Mucosa of gallbladder (tissue), 1 donor: ENCODE measurements around the gene RRAD. TPM values are rescaled to one million over a fixed set of nuclear protein-coding genes. Genes with fewer than 3 reads are reported as not detected.

Experiments used
- DNase-seq: peaks from one replicate; pipeline ENCODE4 v3.0.0-alpha.2; 2020; ENCODE audit warnings: low spot score
- total RNA-seq: library from RNA; stranded (reverse); gene quantifications from one replicate; pipeline ENCODE4 v1.2.1, GENCODE V29; 2021
- donor health status: DM: no; HTN: no; CAD: no.

RRAD gene
- total RNA-seq, 1 donor from 2014 or later: 9.4 TPM

DNA sequence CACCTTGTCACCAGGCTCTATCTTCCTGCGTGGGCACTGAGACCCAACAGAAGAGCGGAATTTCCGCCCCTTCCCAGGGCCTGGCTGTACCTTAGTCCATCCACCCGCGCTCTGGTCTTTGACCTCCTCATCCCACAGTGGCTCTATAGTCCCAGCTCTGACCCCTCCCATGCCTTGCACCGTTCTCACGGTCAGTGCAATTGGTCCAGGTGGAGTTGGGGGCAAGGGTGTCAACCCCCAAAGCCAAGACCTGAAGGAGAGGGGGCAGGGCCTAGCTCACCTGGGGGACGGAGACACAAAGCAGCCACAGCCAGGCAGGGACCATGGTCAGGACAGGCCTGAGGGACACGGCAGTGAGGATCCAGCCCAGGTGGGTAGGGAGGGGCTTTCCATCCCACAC is 7.6 kb downstream of the RRAD start:
- DNase-seq: no peak

DNA sequence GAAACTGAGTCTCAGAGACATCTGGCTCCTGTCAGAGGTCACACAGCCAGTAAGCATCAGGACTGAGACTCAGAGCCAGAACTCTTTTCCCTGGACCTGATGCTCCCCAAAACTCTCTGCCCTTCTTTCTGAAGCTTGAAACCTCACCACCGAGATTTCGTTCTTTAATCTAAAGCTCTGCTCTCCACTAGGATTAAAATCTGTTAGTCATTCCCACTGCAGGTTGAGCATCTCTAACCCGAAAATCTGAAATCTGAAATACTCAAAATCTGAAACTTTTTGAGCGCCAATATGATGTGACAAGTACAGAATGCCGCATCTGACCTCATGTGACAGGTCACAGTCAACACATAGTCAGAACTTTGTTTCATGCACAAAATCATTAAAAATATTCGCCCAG is 8.8 kb downstream of the RRAD start:
- no peak for DNase-seq

DNA sequence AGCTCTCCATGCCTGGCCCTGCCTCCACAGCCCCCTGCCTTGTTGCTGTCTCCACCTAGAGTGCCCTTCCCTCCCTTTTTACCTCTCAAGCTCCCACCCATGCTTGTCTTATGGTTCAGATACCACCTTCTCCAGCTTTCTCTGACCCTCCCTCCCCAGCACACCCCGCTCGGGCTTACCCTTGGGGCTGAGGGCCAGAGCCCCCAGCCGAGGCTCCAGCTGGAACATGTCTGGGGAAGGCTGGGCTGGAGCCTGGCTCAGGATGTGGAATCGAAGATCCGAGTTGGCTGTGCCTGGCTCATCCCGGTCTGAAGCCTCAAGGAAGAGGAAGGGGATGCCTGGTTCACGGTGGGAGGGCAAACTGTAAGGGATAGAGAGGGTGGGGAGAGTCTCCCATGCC is 10.3 kb downstream of the RRAD start:
- no peak for DNase-seq

DNA sequence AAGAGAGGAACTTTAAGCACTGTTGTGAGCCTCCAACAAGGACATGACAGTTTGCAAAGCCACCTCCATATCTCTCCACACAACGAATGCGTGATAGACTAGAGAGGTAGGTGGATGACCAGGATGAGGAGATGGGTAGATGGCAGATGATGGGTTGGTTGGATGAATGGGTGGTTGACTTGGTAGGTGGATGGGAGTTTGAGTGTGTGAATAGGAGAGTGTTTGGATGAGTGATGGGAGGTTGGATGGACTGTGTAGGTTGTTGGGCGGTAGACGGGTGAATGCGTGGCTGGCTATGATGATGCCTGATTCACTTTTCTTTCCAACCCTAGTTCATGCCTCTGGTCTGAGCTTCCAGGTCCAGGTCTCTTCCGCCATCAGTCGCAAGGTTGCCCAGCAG is 10.8 kb downstream of the RRAD start:
- no peak for DNase-seq

DNA sequence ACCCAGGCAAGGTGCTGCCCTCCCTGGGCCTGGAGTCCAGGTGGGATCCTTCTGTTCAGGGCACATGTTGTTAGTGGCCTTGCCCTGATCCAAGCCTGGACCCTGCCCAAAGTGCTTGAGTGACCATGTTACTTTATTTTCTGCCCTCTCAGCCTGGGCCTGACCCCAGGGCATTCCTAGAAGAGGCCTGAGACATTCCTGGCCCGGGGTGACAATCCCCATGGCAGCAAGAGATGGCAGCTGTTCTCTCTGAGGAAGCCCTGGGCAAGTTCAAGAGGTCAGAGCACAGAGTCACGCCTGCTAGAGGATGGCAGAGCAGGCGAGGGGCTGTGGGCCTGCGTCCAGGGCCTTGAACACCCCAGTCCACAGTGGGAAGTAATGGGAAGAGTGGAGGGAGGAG is 11.6 kb downstream of the RRAD start:
- no peak for DNase-seq

DNA sequence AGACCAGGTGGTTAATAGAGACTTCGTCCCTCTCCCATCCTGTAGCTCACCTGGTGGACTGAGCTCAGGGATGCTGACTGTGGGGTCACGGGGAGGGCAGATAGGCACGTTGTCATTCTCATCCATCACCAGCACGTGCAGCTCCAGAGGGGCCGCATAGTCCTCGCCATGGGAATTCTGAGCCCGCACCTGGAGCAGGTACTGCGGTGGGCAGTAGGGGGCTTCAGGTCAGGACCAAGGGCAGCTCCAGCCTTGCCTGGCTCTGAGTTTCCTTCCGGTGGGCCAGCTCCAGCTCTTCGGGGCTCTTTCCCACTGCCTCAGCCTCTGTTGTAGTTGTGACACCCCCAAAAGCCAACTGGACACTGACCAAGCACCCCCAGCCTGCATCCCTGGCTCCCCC is 12.3 kb downstream of the RRAD start:
- no peak for DNase-seq

DNA sequence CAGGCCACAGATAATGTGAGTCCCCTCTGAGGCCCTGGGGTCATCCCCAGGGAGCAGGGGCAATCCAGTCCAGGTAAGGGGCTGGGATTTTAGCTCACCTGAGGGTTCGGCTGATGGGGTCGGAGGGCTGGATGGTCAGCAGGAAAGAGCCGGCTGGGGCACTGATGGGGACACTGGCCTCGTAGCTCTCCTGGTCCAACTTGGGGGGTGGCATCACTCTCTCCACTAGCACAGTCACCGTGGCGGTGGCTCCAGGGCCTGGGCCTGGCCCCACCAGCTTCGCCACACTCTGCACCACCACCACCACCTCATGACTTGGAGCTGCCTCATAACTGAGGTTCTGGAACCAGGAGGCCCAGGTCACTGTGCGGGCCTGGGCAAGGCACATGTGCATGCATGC is 13.5 kb downstream of the RRAD start:
- DNase-seq: no peak

DNA sequence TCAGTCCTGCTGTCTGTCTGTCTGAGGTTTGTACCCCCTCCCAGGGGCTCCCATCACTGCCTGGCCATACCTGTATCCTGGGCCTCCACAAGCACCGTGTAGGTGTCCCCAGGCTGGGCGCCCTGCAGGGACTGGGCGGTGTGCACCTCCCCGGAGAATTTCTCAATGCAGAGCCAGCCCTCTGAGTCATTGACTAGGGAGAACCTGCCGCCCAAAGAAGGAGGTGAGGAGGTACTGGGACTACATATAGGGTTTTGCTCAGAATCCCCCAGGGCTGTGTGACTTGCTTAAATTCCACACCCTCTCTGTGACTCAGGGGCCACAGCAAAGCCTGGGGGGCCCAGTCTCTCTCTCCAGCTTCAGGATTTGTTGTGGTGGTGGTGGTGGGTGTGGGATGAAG is 14.2 kb downstream of the RRAD start:
- no peak for DNase-seq

DNA sequence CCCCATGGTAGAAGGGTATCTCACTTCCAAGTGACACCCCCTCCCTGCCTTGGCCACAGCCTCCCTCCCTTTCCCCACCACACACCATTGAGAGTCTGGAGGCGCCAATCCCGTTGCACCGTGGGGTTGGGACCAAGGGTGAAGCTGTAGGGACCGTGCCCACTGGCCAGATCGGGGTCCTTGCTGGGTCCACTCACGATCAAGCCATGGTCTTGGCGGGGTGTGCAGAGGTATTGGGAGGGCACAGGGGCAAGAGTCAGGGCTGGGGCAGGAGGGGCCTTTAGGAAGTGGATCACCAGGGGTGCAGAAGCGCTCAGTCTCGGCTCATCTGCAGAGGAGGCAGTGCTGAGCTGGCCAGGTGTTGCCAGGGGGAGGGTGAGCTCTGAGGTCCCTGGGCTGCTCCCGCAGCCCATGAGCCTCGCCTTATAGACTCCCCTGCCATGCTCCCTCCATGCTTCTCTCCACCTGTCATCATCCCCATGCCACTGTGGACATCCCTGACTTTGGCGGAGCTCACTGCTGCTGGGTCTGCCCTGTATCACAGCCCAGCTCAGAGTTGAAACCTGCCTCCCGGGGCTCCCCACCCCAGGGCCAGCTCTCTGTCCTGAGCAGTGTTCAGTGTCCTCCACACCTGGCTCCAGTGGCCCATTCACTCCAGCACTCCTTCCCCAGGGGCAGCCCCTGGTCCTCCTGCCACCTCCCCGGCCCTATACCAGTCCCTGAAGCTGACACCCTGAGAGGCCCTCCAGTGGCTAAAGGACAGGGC is 15.0 kb downstream of the RRAD start:
- no peak for DNase-seq

DNA sequence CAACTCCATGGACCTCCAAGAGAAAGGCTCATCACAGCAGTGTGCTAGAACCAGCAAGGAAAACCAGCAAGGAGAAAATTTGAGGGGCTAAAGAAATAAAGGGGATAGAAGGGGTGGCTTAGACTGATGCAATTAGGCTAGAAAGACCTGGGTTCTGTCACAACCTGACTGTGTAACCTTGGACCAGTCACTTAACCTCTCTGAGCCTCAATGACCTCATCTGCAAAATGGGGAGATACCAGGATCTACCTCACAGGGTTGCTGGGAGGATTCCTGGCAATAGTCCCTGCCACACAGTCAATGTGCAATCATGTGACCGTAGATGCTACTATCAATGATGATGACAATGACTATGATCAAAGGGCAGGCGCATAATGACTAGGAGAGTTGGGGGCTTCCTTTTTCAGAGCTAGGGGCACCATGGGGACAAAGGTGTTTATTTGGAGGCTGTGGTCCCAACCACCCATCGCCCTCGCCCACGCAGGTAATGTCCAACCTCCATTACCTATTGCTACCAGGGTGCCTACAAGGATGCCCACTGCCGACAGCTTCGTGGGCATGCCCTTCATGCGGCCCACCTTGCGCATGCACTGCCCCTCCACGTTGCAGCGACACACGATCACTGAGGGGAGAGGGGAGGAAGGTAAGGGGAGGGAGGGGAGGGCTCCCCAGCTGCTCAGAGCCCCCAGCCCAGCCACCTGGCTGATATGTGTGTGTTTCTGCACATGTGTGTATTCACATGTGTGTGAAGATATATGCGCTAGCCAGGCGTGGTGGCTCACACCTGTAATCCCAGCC is 16.4 kb downstream of the RRAD start:
- no peak for DNase-seq

DNA sequence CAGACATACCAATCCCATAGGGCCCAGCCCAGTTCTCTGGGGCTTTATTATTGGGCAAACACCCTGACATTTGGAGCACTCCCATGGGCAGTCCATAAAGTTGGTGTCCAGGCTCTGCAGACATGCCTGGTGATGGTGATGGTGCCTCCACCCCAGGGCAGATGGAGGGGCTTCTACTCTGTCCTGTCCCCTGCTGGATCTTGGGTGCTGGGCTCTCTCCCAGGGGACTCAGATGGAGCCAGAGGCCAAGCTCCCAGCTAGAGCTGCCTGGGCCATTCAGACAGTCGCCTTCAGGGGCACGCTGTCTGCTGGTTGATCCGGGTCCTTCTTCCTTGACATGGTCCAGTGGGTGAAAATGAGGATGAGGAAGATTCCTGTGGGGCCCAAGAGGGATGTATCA is 17.2 kb downstream of the RRAD start:
- DNase-seq: no peak

DNA sequence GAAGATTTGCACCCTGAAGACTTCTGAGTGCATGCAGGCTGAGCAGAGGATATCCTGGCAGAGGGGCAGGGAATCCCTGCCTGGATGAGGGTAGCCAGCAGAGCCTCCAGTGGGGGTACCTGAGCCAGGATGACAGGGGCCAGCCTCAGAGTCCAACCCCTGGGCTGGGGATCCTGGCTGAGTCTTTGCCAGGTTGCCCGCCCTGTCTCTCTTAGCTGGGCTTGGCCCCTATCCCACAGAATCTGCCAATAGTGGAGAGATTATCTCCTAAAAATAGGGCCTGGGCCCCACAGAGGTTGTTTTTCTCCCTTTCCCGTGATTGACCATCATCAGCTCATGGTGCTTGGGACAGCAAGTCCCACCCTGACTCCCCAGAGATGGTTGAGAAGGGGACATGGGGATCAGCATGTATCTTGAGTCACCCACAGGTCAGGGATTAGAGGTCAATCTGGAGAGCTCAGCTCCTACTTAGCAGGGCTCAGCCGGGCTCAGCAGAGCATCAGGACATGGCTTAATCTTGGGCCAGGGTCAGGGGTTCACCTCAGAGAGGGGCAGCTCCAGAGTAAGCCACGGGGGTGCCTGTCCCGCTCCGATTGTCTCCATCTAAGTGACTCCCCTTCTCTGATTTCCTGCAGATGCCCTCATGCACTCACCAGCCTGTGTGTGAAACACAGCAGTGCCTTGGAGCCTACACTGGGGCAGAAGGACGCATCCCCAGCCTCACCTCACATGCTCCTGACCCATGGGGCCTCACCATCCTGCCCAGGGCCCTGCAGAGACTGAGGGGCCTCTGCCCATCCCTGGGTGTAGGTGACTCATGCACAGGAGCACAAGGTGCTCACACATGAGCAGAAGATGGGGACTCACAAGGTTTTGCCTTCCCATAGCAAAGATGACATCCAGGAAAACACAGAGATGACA is 18.2 kb downstream of the RRAD start:
- DNase-seq: no peak

DNA sequence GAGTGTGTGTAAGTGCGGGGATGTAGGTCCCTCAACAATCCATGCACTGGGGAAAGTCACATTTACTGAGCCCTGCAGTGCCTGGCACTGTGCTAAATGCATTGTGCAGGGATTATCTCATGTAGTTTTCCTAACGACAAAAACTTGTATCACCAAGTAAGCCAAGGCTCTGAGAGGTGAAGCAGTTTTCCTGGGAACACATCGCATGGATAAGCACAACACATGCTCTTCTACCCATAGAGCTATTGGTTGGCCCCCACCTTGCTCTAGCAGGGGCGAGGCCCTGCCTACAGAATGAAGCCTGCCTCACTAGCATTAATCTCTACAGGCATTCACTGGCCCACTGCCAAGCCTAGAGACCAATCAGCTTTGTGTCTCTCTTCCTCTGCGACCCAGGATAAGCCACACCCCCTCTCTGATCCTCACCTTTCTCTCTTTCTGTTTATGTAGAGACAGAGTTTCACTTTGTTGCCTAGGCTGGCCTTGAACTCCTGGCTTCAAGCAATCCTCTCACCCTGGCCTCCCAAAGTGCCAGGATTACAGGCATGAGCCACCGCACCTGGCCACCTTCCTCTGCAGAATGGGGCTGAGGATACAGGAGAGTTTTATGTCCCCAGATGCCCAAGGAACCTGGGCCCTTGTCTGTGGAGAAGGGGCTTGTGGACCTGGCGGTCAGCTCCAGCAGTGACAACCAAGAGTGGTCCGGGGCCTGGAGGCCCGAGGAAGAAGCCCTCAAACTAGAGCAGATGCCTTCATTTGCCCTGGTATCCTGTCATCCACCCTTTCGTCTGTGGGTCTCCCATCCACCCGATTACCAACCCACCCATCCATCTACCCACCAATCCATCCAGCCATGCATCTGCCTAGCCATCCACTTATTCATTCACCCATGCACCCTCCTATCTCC is 19.4 kb downstream of the RRAD start:
- DNase-seq: peak; percentile 85

DNA sequence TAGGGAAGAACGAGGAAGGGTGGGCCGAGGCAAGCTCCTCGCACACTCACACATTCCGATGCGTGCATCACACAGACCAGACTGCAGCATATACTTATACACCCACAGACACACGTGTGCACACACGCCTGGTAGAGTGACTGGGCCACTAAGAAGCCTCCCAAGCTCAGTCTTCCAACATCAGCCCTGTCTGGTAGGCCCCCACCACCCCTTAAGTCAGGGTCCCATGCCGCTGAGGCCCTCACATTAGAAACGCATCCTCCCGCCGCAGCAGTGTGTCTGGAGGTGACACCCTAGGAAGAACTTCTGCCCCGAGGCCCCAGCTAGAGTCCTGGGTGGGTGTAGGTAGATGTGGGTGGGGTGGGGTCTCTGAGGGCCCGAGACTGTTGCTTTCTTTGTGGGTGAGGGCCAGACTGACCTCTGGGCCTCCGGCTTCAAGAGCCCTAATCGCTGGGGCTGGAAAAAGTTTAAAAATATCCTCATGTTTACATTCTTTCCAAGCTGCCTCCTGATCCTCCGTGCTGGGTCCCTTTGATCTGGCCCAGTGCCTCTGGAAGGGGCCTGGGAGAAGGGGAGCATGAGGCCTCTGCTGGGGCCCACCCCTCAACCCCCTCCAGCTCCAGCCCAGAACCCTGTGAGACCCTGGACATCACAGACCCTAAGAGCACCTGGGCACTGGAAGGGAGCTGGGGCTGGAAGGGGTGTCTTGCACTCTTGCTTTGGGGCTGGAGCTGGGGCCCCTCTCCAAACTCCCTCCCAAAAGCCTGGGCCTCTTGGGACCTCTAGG is 20.3 kb downstream of the RRAD start:
- no peak for DNase-seq

DNA sequence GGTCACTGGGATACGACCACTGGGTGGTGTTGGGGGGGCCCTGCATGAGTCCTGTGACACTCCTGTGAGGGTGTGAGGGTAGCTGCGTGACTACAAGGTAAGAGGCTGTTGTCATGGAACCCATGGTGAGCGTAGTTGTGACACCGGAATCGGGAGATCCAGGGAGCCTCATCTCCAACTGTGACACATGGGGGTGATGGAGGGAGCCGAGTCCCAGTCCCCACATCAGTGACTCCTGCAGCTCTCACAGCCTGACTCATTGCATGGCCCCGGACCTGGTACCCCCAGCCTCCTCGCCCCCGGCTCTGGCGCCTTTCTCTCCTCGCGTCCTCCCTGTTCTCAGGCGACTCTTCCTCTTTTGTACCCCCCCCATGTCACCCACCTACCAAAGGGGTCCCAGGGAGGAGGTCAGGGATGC is 20.9 kb downstream of the RRAD start:
- no peak for DNase-seq

DNA sequence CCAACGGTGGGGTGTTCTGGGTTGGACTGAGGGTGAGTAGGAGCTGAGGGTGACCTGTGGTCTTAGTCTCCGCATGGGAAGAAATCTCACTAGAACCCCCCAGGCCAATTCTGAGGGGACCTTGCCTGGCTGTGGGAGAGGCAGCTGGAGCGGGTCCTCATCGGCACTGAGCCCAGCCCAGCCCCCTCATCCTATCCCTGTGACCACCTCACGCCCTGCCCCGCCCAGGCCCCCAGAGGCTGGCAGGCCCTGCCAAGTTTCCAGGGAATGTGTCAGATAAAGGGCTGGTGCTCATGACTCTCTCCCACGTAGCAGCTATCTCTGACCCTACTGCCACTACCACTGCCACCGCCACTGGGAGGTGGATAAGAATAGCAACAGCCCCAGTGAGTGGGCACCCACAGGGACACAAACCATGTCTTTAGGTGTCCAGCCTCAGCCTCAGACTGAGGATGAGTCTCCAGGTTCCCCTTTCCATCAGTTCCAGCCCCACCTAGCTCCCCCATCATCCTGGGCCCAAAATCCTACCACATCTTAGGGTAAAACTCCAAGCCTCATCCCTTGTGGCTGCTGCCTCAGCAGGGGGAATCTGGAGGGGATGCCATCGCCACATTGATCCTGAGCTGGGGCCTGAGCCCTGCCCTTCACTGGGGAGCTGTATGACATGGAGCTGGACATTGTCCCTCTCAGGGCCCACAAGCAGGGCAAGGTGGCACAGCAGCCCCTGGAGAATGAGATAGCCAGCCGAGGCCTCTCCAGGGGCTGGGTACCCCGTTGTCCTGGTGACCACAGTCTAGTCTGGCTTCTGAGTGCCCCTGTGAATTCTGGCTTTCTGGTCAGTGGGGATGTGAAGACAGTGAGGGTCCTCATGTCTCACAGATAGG is 21.5 kb downstream of the RRAD start:
- DNase-seq: no peak

DNA sequence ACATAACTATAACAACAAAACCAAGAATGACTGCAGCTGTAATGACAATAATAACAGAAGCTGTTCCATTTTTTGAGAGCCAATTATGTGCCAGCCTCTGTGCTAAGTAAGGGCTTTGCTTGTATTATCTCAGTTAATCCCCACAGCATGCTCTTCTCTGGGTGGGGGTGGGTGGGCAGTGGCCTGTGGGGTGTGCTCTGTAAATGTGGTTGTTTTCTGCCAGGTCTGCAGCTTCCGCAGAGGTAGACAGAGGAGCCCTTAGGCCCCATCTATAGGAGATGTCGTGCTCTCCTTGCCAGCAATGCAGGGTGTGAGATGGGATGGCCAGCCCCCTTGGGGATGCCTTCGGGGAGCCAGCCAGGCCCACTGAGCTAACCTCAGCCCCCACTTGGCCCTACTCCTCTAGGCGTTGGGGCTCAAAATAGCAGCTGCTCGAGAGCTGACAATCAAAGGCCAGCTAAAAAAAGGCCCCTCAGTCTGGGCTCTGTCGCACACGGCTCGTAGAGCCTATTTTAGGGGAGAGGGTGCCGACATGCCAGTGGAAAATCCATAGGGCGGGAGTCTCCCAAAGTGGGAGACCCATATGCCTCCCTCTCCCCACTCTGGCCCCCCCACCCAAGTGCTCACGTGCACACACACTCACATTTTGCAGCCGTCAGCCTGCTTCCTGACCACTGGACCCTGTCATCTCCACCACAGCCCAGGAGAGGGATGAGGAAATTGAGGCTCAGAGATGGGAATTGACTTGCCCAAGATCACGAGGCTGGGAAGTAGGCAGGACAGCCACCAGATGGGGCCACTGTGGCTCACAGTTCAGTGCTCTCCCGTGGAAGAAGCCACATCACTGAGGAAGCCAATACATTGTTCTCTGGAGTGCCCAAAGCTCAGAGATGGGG is 22.4 kb downstream of the RRAD start:
- DNase-seq: no peak

DNA sequence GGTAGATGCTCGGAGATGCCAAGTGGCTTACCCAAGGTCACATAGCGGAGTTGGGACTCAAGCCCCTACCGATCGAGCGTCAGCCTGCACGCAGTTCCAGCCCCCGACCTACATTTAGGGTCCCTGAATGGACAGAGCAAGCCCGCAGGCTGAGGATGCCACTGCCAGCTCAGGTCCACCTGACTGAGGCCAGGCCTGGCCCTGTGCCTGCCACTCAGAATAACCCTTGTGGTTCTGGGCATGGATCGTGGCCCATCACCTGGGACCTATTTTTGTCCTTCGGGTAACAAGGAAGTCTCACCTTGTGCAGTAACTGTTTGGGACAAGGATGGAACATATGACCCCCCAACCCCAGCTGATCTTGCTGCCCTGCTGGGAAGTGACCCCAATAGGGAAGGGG is 23.7 kb downstream of the RRAD start:
- DNase-seq: no peak
